ENCODE data around the gene KIAA0825.

Gene KIAA0825

GRCh38 chr5:94571415-94571814 is 47.0 kb downstream of the KIAA0825 start:
- DNase-seq, result no peak

GRCh38 chr5:94564812-94565211 is 53.6 kb downstream of the KIAA0825 start:
- no peak for DNase-seq

- DNase-seq, result no peak
These were observed 56.0 kb downstream of the KIAA0825 start for GRCh38 chr5:94562327-94562971.

GRCh38 chr5:94558028-94558427 is 60.4 kb downstream of the KIAA0825 start:
- no peak for DNase-seq

- DNase-seq, result no peak
These were observed 66.5 kb downstream of the KIAA0825 start for GRCh38 chr5:94551858-94552257.

- DNase-seq, result peak; percentile 30
These were observed 72.4 kb downstream of the KIAA0825 start for GRCh38 chr5:94545870-94546625.

GRCh38 chr5:94544875-94545547 is 73.4 kb downstream of the KIAA0825 start:
- no peak for DNase-seq

- peak; percentile 62 for DNase-seq
These were observed 74.3 kb downstream of the KIAA0825 start for GRCh38 chr5:94544031-94544650.

- DNase-seq, result no peak
These were observed 77.4 kb downstream of the KIAA0825 start for GRCh38 chr5:94540856-94541494.

- no peak for DNase-seq
These were observed 80.1 kb downstream of the KIAA0825 start for GRCh38 chr5:94538260-94538659.

- DNase-seq, result no peak
These were observed 91.7 kb downstream of the KIAA0825 start for GRCh38 chr5:94526706-94527105.

- peak; percentile 46 for DNase-seq
These were observed 93.3 kb downstream of the KIAA0825 start for GRCh38 chr5:94524841-94525697.

- no peak for DNase-seq
These were observed 95.4 kb downstream of the KIAA0825 start for GRCh38 chr5:94523018-94523417.

GRCh38 chr5:94522117-94522516 is 96.3 kb downstream of the KIAA0825 start:
- no peak for DNase-seq

- no peak for DNase-seq
These were observed 100.6 kb downstream of the KIAA0825 start for GRCh38 chr5:94517490-94518488.

- DNase-seq, result no peak
These were observed 102.3 kb downstream of the KIAA0825 start for GRCh38 chr5:94516148-94516547.

GRCh38 chr5:94508461-94509148 is 109.8 kb downstream of the KIAA0825 start:
- DNase-seq, result no peak

GRCh38 chr5:94505327-94506068 is 112.9 kb downstream of the KIAA0825 start:
- peak; percentile 8 for DNase-seq

- no peak for DNase-seq
These were observed 114.7 kb downstream of the KIAA0825 start for GRCh38 chr5:94503677-94504076.

Data from inflammatory macrophage treated with lipopolysaccharide for 4 hours (primary cell).